Measurements from ENCODE around the gene ZNF282.
"Not testable (repeated sequence)": the region's sequence is repeated elsewhere in the genome, so short reads cannot be mapped to it uniquely, and the experiment has no call there.

The ZNF282 gene

GRCh38 chr7:149226840-149227494, 31.6 kb downstream of the ZNF282 start:
- TF ChIP-seq, protein P1, sequence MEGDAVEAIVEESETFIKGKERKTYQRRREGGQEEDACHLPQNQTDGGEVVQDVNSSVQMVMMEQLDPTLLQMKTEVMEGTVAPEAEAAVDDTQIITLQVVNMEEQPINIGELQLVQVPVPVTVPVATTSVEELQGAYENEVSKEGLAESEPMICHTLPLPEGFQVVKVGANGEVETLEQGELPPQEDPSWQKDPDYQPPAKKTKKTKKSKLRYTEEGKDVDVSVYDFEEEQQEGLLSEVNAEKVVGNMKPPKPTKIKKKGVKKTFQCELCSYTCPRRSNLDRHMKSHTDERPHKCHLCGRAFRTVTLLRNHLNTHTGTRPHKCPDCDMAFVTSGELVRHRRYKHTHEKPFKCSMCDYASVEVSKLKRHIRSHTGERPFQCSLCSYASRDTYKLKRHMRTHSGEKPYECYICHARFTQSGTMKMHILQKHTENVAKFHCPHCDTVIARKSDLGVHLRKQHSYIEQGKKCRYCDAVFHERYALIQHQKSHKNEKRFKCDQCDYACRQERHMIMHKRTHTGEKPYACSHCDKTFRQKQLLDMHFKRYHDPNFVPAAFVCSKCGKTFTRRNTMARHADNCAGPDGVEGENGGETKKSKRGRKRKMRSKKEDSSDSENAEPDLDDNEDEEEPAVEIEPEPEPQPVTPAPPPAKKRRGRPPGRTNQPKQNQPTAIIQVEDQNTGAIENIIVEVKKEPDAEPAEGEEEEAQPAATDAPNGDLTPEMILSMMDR (IDR thresholded peaks at IDR 0.05; ENCODE audit: insufficient read depth, low read depth, low read length, missing control alignments): no peak
- DNase-seq (ENCODE audit: low read depth): no peak
- H3K4me3 ChIP-seq (ENCODE audit: low read depth, low read length): no peak overlapping the region

- no peak overlapping the region for H3K4me3 ChIP-seq (ENCODE audit: low read depth, low read length)
- no peak for DNase-seq (ENCODE audit: low read depth)
- TF ChIP-seq, protein P1 (IDR thresholded peaks at IDR 0.05; ENCODE audit: insufficient read depth, low read depth, low read length, missing control alignments): no peak
These were observed 33.6 kb downstream of the ZNF282 start for GRCh38 chr7:149228831-149229471.

DNA sequence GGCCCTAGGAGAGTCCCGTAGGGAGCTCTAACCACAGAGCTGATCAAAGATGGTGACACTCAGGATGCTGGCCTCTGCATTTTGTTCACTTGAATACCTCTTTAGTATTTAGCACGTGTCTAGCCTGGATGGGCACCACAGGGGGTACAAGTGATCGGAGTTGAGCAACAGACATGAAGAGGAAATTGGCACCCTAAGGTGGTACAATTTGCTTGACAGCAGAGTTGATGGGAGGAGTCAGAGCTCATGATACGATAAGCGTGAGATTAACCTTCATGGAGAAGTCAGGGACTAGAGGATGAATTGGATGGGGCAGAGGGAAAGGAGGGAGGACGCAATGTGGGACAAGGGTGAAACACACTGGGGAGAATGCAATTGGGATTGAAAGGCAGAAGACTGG, 34.2 kb downstream of the ZNF282 start:
- TF ChIP-seq, protein P1 (IDR thresholded peaks at IDR 0.05; ENCODE audit: insufficient read depth, low read depth, low read length, missing control alignments): no peak
- no peak overlapping the region for H3K4me3 ChIP-seq (ENCODE audit: low read depth, low read length)
- DNase-seq (ENCODE audit: low read depth): no peak

GRCh38 chr7:149232362-149232761, 37.0 kb downstream of the ZNF282 start:
- no peak overlapping the region for H3K4me3 ChIP-seq (ENCODE audit: low read depth, low read length)
- TF ChIP-seq, protein P1 (IDR thresholded peaks at IDR 0.05; ENCODE audit: insufficient read depth, low read depth, low read length, missing control alignments): no peak
- no peak for DNase-seq (ENCODE audit: low read depth)

DNA sequence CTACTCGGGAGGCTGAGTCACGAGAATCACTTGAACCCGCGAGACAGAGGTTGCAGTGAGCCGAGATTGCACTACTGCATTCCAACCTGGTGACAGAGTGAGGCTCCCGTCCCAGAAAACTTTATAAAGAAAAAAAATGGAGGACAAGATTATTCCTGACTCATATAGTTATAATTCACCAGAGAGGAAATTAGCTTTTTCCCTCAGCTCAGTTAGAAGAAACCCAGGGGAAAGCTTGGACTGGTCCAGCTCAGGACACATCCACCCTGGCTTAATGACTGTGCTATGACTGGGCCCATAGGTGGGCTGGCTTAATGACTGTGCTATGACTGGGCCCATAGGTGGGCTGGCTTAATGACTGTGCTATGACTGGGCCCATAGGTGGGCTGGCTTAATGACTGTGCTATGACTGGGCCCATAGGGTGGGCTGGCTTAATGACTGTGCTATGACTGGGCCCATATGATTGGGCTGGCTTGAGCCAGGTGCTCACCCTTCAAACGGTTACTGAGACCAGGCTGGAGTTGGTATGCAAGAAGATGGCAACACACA, 38.4 kb downstream of the ZNF282 start:
- not testable (repeated sequence) for H3K4me3 ChIP-seq (ENCODE audit: low read depth, low read length); DNase-seq (ENCODE audit: low read depth)

DNA sequence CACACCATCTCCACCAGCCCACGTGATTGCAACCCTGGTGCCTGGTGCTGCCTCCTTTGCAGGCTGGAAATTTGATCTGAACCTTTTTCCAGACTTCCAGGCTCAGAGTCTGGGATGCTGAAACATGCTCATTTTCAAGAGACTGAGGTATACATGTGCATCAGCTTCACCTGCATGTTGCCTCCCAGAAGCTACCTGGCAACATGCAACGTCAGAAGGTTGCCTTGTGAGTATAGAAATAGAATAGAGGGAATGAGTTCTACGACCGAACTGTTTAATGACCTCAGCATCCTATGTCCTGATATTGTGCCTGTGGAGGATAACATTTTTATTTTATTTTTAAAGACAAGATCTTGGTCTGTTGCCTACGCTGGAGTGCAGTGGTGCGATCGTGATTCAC, 42.2 kb downstream of the ZNF282 start:
- DNase-seq (ENCODE audit: low read depth): no peak
- no peak overlapping the region for H3K4me3 ChIP-seq (ENCODE audit: low read depth, low read length)
- TF ChIP-seq, protein P1 (IDR thresholded peaks at IDR 0.05; ENCODE audit: insufficient read depth, low read depth, low read length, missing control alignments): no peak

DNA sequence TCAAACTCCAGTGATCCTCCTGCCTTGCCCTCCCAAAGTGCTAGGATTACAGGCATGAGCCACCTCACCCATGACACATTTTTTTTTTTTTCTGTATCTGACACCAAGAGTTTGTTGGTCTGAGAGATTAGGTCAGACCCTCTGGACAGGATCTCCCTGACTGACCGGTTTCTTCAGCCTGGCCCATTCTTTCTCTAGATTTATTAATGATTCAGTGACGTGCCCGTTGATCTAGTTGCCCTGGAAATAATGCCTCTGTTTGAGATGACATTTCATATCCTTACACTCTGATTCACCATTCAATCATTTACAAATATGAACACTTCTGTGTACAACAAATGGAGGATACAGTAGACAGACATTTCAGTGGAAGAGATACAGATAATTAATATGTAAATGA, 42.7 kb downstream of the ZNF282 start:
- TF ChIP-seq, protein P1 (IDR thresholded peaks at IDR 0.05; ENCODE audit: insufficient read depth, low read depth, low read length, missing control alignments): no peak
- H3K4me3 ChIP-seq (ENCODE audit: low read depth, low read length): no peak overlapping the region
- DNase-seq (ENCODE audit: low read depth): no peak
